Measurements from ENCODE around the gene XG. TPM values are rescaled to one million over a fixed set of nuclear protein-coding genes. Genes with fewer than 3 reads are reported as not detected.
"Not testable (repeated sequence)": the region's sequence is repeated elsewhere in the genome, so short reads cannot be mapped to it uniquely, and the experiment has no call there.

Gene XG
- 1 to 10 TPM in 1 of 3 donors, under 1 TPM in 2; 0.08 to 1.7 (median 0.28) TPM for polyA plus RNA-seq

- not testable (repeated sequence) for H3K27ac ChIP-seq (ENCODE audit: low read depth, low read length)
Observed at GRCh38 chrX:2751874-2752300, at the start of gene XG. Gene XG (plus strand): TSS chrX:2752040. CDS start chrX:2752275, 235 bp downstream.

DNA sequence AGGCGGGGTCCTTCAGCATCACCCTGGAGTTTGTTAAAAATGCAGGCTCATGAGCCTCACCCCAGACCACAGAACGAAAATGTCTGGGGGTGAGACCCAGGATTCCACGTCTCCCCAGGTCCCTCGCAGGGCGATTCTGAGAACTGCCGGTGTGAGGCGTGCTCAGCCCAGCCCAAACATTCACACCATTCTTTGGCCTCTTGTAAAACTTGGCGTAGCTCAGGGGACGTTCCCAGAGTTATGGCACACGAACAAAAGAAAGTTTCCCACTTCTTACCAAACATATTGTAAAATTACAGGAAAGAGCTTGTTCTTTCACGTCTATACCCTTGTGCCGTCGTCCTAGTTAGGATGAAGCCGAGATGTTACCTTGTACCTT lies 47.9 kb upstream of the XG start:
- H3K27ac ChIP-seq (ENCODE audit: low read depth, low read length) = no peak overlapping the region
- 52 to 72% (median 55%) methylated on average over 14 of the region's 14 CpGs for WGBS, 3 donors

More at GRCh38 chrX:2751874-2752300, at the start of gene XG:
- 69 to 85% (median 76%) methylated on average over 11 of the region's 11 CpGs for WGBS, 3 donors

- no peak overlapping the region for H3K27ac ChIP-seq (ENCODE audit: low read depth, low read length)
- 66 to 71% (median 69%) methylated on average over 18 of the region's 18 CpGs for WGBS, 3 donors
Observed at GRCh38 chrX:2705046-2705832, 46.6 kb upstream of the XG start.

DNA sequence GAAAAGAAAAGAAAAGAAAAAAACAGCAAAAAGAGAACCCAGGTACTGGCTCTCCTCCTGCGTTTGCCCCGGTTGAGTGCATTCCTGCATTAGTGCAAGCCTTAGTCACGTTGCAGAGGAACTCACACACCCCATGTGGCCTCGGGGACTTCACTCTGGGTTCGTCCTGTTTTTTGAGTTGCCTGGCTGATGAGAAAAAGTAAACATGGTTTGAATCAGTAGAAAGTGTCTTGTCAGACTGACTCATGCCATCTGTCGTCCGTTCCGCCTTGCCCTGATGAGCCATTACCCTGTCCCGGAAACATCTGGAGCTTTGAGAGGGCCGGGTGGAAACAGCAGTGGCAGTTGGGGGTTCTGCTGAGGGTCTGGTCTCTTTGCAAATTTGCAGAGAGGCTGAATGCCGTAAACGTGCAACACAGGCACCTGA lies 44.5 kb upstream of the XG start:
- no peak overlapping the region for H3K27ac ChIP-seq (ENCODE audit: low read depth, low read length)
- WGBS, 3 donors = 8 to 46% (median 18%) methylated on average over 12 of the region's 12 CpGs

DNA sequence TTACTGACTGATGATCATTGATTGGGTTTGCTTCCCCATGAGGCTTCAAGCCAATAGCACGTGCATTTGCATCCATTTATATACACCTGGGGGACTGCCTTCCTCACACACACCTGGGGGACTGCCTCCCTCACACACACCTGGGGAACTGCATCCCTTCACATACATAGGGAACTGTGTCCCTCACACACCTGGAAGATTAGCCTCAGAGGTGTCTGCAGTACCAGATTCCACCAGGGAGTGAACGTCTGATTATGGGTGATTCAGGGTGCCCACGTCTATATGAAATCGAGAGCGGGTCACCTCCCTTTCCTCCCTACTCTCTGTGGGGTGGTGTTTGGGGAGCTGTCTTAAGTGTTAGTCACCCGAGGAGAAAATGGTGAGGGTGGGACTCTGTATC lies 43.8 kb upstream of the XG start:
- H3K27ac ChIP-seq (ENCODE audit: low read depth, low read length) = no peak overlapping the region
- WGBS, 3 donors = 45 to 61% (median 55%) methylated on average over 6 of the region's 6 CpGs

DNA sequence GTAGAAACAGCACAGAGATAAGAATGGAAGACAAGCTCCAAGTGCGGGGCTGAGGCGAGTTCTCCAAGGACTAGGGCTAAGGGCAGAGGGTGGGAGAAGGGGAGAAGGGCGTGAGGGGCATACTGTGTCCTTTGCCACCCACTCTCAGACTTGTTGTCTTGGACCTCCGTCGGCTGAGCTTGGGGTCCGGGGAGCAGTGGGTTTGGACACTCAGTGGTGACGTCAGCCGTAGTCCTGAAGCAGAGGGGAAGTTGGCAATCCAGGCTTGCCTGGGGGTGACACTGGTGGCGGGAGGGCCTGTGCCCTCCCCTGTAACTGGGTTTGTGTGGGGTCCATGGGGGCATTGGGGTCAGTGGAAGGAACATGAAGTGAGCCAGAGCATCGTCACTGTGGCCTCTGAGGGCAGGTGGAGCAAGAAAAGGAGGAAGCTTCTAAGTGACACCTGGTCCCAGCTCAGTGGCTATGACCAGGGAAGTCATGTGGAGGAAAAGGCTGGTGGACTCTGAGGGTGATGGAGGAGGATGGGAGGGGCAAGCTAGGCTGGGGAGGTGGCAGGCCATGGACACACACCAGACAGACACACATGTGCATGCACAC lies 43.1 kb upstream of the XG start:
- H3K27ac ChIP-seq (ENCODE audit: low read depth, low read length) = no peak overlapping the region
- 60 to 80% (median 63%) methylated on average over 10 of the region's 10 CpGs for WGBS, 3 donors

- 82 to 89% (median 83%) methylated on average over 9 of the region's 9 CpGs for WGBS, 3 donors
- H3K27ac ChIP-seq (ENCODE audit: low read depth, low read length) = no peak overlapping the region
Observed at GRCh38 chrX:2709556-2709955, 42.3 kb upstream of the XG start.

DNA sequence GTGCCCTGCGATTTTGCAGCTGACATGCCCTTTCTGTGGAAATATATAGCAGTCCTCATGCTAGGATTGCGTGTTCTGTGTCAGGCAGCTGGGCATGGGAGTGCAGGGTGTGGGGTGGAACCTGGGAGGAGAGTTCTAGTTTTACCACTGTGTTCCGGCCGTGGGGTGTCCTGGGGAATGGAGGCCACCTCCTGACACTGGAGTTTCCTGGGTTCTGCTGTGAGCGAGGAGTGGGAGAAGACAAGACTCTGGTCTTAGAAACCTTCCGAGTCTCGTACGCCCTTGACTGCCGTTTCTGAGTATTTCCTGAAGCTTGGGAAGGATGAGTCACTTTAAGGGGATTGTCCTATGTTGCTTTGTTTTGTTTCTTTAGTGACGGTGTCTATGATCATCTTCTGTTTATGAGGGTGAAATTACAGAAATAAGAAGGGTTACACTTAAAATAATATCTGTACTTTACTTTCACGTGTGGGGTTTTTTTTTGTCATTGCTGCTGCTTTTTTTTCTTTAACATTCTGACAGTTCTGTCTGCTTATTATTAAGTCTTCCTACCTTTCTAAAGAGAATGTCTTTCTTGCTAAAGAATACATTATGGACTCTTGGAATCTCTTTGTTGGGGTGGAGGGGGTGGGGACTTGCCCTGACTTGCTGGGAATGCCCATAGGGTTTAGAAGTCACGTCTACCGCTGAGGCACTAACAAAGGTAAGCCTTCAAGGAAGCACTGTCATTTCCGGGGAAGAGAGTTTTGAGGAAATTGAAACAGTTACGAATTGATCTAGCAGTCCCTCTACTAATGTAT lies 41.6 kb upstream of the XG start:
- H3K27ac ChIP-seq (ENCODE audit: low read depth, low read length) = no peak overlapping the region
- 9 to 50% (median 17%) methylated on average over 15 of the region's 15 CpGs for WGBS, 3 donors

GRCh38 chrX:2711441-2711840 lies 40.4 kb upstream of the XG start:
- H3K27ac ChIP-seq (ENCODE audit: low read depth, low read length) = no peak overlapping the region
- 95 to 96% (median 95%) methylated on average over 2 of the region's 2 CpGs for WGBS, 3 donors

GRCh38 chrX:2712428-2712827 lies 39.4 kb upstream of the XG start:
- 88 to 90% (median 90%) methylated on average over 9 of the region's 9 CpGs for WGBS, 3 donors
- H3K27ac ChIP-seq (ENCODE audit: low read depth, low read length) = no peak overlapping the region

DNA sequence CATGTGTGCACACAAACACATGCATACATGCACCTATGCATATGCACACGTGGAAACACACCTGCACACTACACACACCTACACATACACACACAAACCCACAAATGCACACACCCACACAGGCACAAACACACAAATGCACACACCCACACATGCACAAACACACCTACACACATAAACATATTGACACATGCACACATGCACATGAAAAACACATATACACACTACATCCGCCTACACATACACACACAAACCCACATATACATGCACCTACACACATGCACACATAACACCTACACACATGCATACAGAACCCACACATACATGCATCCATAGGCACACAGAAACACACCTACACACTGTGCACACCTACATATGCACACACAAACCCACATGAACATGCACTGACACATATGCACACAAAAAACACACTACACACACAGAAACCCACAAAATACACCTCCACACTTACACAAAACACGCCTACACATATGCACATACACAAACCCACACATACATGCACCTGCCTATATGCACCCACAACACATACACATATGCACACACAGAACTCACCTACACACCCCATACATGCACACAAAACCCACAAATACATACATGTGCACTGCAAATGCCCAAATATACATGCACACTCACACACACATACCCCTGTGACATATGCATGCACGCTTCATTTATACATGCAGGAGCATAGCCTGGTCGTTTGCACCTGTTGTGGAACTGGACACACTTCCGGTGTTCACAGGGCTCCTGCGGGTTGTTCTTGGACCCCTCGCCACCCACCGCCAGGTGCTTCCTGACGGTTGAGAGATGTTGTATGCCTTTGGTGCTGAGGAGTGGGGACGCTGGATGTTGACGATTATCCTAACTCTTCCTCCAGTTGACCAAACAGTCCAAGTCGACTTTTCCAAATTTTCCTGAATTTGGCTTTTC lies 38.7 kb upstream of the XG start:
- no peak overlapping the region for H3K27ac ChIP-seq (ENCODE audit: low read depth, low read length)
- 55 to 82% (median 58%) methylated on average over 13 of the region's 13 CpGs for WGBS, 3 donors

DNA sequence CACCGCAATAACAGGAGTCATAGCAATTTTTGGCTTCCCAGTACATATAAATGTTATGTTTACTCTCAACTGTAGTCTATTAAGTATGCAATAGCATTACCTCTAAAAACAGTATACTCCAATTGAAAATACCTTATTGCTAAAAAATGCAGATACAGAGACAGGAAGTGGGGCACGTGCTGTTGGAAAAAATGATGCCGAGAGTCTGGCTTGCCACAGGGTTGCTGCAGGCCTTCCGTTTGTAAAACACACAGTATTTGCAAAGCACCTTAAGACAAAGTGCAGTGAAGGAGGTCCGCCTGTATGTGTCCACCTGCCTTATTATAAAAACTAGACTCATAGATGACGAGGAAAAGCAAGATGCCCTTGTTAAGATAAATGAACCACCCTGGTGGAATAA lies 37.3 kb upstream of the XG start:
- H3K27ac ChIP-seq (ENCODE audit: low read depth, low read length) = no peak overlapping the region

GRCh38 chrX:2715066-2715600 lies 36.7 kb upstream of the XG start:
- WGBS, 3 donors = 88 to 90% (median 88%) methylated on average over 11 of the region's 11 CpGs
- H3K27ac ChIP-seq (ENCODE audit: low read depth, low read length) = no peak overlapping the region

More for the DNA sequence above, 37.3 kb upstream of the XG start:
- WGBS, 3 donors = 72 to 87% (median 74%) methylated on average over 6 of the region's 6 CpGs

DNA sequence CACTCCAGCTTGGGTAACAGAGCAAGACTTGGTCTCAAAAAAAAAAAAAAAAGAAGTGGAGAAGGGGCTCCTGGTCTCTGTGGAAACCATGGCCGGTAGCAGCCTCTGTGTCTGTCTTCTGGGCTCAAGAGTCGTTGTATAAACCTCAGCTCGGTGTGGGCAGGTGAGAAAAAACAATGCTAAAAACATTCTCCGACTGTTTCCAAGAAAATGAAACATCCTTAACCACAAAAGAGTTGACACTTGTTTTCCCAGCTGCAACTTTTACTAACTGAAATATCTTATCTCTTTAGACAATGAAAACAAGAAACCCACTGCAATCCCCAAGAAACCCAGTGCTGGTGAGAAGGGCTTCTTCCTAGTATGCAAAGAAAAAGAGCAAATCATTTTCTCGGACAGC lies 34.5 kb upstream of the XG start:
- 57 to 71% (median 64%) methylated on average over 5 of the region's 5 CpGs for WGBS, 3 donors
- no peak overlapping the region for H3K27ac ChIP-seq (ENCODE audit: low read depth, low read length)

DNA sequence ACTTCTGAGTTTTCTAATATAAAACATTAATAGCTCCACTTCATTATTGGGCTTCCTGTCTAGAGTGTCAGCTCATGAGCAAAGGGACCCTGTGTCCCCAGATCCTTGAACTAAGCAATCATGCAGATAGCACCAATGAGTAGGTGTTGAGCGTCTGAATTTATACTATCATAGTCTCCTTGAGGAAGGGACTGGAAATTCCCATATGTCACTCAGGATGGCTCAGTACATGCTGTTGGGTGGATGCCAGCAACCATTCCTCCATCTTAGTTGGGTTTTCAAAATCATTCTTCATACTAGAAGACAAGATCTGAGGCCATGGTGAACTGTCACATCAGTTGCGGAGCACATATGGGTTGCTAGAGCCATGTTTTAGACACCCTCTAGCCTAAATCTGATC lies 33.0 kb upstream of the XG start:
- 90 to 97% (median 96%) methylated on average over 2 of the region's 2 CpGs for WGBS, 3 donors
- no peak overlapping the region for H3K27ac ChIP-seq (ENCODE audit: low read depth, low read length)

GRCh38 chrX:2719774-2720447 lies 31.9 kb upstream of the XG start:
- H3K27ac ChIP-seq (ENCODE audit: low read depth, low read length) = no peak overlapping the region
- WGBS, 3 donors = 95 to 98% (median 97%) methylated on average over 10 of the region's 10 CpGs

- 85 to 92% (median 90%) methylated on average over 20 of the region's 20 CpGs for WGBS, 3 donors
- H3K27ac ChIP-seq (ENCODE audit: low read depth, low read length) = no peak overlapping the region
Observed at GRCh38 chrX:2723286-2723879, 28.5 kb upstream of the XG start.

All from adipose tissue (tissue), 3 donors.